Measurements from ENCODE around the gene NR1H2.
"Not testable (repeated sequence)": the region's sequence is repeated elsewhere in the genome, so short reads cannot be mapped to it uniquely, and the experiment has no call there.

NR1H2 gene

GRCh38 chr19:50347089-50347581, 29.1 kb upstream of the NR1H2 start:
- DNase-seq: not testable (repeated sequence)

GRCh38 chr19:50349277-50350057, 26.8 kb upstream of the NR1H2 start:
- no peak for DNase-seq

- DNase-seq: no peak
Measured at GRCh38 chr19:50352242-50352641, 24.0 kb upstream of the NR1H2 start.

GRCh38 chr19:50353487-50353880, 22.8 kb upstream of the NR1H2 start:
- DNase-seq: not testable (repeated sequence)

- no peak for DNase-seq
Measured at GRCh38 chr19:50356691-50357177, 19.5 kb upstream of the NR1H2 start.

- peak; percentile 83 for DNase-seq
Measured at GRCh38 chr19:50357178-50358100, 18.8 kb upstream of the NR1H2 start.

GRCh38 chr19:50358483-50359327, 17.6 kb upstream of the NR1H2 start:
- DNase-seq: peak; percentile 75

GRCh38 chr19:50359328-50359818, 16.9 kb upstream of the NR1H2 start:
- DNase-seq: no peak

- no peak for DNase-seq
Measured at GRCh38 chr19:50361290-50362029, 14.8 kb upstream of the NR1H2 start.

- DNase-seq: no peak
Measured at GRCh38 chr19:50362030-50362412, 14.2 kb upstream of the NR1H2 start.

GRCh38 chr19:50362656-50363424, 13.4 kb upstream of the NR1H2 start:
- DNase-seq: no peak

GRCh38 chr19:50365434-50366306, 10.6 kb upstream of the NR1H2 start, which contains the start of gene NAPSA:
Gene NAPSA (minus strand): TSS chr19:50365639. CDS start chr19:50365621, 18 bp downstream.
- no peak for DNase-seq

GRCh38 chr19:50368649-50369570, 7.3 kb upstream of the NR1H2 start:
- DNase-seq: peak; percentile 67

GRCh38 chr19:50371914-50372475, 4.3 kb upstream of the NR1H2 start:
- DNase-seq: no peak

GRCh38 chr19:50377051-50377461, 799 bp downstream of the NR1H2 start:
- DNase-seq: peak; percentile 49

- DNase-seq: no peak
Measured at GRCh38 chr19:50377517-50377916, 1.3 kb downstream of the NR1H2 start.

GRCh38 chr19:50378169-50378862, 2.1 kb downstream of the NR1H2 start:
- no peak for DNase-seq

- DNase-seq: no peak
Measured at GRCh38 chr19:50378863-50379236, 2.6 kb downstream of the NR1H2 start.
